Loucy (cell line): ENCODE measurements around the gene SLC36A1.
"Not testable (repeated sequence)": the region's sequence is repeated elsewhere in the genome, so short reads cannot be mapped to it uniquely, and the experiment has no call there.

Experiments used
- H2AFZ ChIP-seq: fragments of 200-600 bp; sonication (generic); 2 replicates; pipeline ENCODE4 v1.6.0; 2016; ENCODE audit warnings: antibody characterized with exemption, mild to moderate bottlenecking, low read length, moderate library complexity
- H3F3A ChIP-seq: fragments of 200-600 bp; 2 replicates; pipeline ENCODE4 v1.6.0; 2016; ENCODE audit warnings: antibody characterized with exemption, low read depth, mild to moderate bottlenecking
- H3K27me3 ChIP-seq: fragments of 200-600 bp; sonication (generic); 2 replicates; pipeline ENCODE4 v1.6.1; 2014; ENCODE audit warnings: low read length, mild to moderate bottlenecking; ENCODE audit not compliant: insufficient read depth, poor library complexity, severe bottlenecking
- H3K36me3 ChIP-seq: fragments of 200-600 bp; sonication (generic); 2 replicates; pipeline ENCODE4 v1.6.1; 2016; ENCODE audit warnings: low read length; ENCODE audit not compliant: insufficient read depth
- H3K4me1 ChIP-seq: fragments of 200-600 bp; sonication (generic); 2 replicates; pipeline ENCODE4 v1.5.1; 2014; ENCODE audit warnings: low read length, mild to moderate bottlenecking; ENCODE audit not compliant: insufficient read depth, poor library complexity, severe bottlenecking
- H3K4me2 ChIP-seq: fragments of 200-600 bp; sonication (generic); 2 replicates; pipeline ENCODE4 v1.6.0; 2014; ENCODE audit warnings: antibody characterized with exemption, low read length, low read depth, mild to moderate bottlenecking; ENCODE audit not compliant: poor library complexity, severe bottlenecking
- H3K4me3 ChIP-seq: fragments of 200-600 bp; sonication (generic); 2 replicates; pipeline ENCODE4 v1.5.1; 2014; ENCODE audit warnings: low read length, mild to moderate bottlenecking, mixed read lengths; ENCODE audit not compliant: poor library complexity, severe bottlenecking
- H3K79me2 ChIP-seq: fragments of 200-600 bp; sonication (generic); 2 replicates; pipeline ENCODE4 v1.6.1; 2014; ENCODE audit warnings: low read length; ENCODE audit not compliant: insufficient read depth
- H3K9ac ChIP-seq: fragments of 200-600 bp; sonication (generic); 2 replicates; pipeline ENCODE4 v1.6.0; 2014; ENCODE audit warnings: mild to moderate bottlenecking, low read depth, low read length, moderate library complexity; ENCODE audit not compliant: poor library complexity, severe bottlenecking
- H3K9me2 ChIP-seq: fragments of 200-600 bp; sonication (generic); replicated peaks from 2 replicates; pipeline ENCODE4 v1.6.1; 2016; ENCODE audit warnings: low read depth, low read length, mixed read lengths
- H3K9me3 ChIP-seq: fragments of 200-600 bp; sonication (generic); 2 replicates; pipeline ENCODE4 v1.6.1; 2014; ENCODE audit warnings: mild to moderate bottlenecking, antibody characterized with exemption, low read length, low read depth; ENCODE audit not compliant: insufficient read depth
- H4K20me1 ChIP-seq: fragments of 200-600 bp; sonication (generic); 2 replicates; pipeline ENCODE4 v1.6.0; 2014; ENCODE audit warnings: antibody characterized with exemption, low read length, mild to moderate bottlenecking; ENCODE audit not compliant: insufficient read depth, poor library complexity, severe bottlenecking
- CTCF ChIP-seq: fragments of 200-600 bp; sonication (generic); conservative IDR thresholded peaks from 2 replicates; pipeline ENCODE4 v1.5.1; 2014; ENCODE audit warnings: mild to moderate bottlenecking, antibody characterized with exemption, low read length
- EZH2phosphoT487 ChIP-seq: fragments of 200-600 bp; IDR thresholded peaks from 2 replicates; pipeline ENCODE4 v1.6.1; 2018; ENCODE audit warnings: antibody characterized with exemption, mild to moderate bottlenecking, moderate library complexity, borderline replicate concordance

Gene SLC36A1

GRCh38 chr5:151420127-151420526, 27.3 kb upstream of the SLC36A1 start:
- no peaks in the 10 kb centered on the region for H3K36me3 ChIP-seq
- no peak overlapping the region for H3K4me3 ChIP-seq
- H3K4me2 ChIP-seq, result no peak overlapping the region
- no peaks in the 10 kb centered on the region for H3K9me2 ChIP-seq
- no peaks in the 10 kb centered on the region for H3K27me3 ChIP-seq
- no peaks in the 10 kb centered on the region for H3K4me1 ChIP-seq
- no peaks in the 10 kb centered on the region for H3K79me2 ChIP-seq
- H3K9ac ChIP-seq, result no peak overlapping the region
- H2AFZ ChIP-seq, result no peak overlapping the region
- no peak for TF ChIP-seq CTCF
- TF ChIP-seq EZH2phosphoT487, result no peak
- H4K20me1 ChIP-seq, result no peaks in the 10 kb centered on the region
- H3F3A ChIP-seq, result no peaks in the 10 kb centered on the region
- H3K9me3 ChIP-seq, result peaks cover 5% of the 10 kb centered on the region; the same call in 1 of the 2 replicates

DNA sequence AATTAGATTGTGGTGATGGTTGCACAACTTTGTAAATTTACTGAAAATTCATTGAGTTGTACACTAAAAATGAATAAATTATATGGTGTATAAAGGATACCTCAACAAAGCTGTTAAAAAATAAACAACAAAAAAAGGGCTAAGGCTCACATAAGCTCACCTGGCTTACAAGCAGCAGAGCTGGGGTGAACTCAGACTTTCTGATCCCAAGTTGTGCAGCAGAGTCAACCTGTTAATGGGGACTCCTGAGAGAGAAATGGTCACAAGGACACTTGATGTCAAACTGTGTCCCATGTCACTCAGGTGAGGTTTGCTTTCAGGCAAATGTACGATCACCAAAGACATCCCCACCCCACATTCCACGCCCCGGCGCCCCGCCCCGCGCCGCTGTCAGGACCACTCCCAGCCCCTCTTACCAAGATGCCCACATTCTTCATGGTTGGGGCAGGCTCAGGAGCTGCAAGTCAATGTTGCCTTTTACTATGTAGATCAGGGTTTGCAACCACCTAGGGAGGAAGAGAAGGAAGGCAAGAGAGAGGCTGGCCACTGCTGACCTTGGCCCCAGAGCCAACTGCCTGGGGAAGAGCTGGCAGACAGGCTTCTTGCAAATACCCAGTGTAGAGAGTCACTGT, 22.4 kb upstream of the SLC36A1 start:
- Histone ChIP-seq H3K9me3 (no peaks in the 10 kb centered on the region; the same call in 1 of the 2 replicates), H3K27me3 (no peaks in the 10 kb centered on the region), H2AFZ (no peak overlapping the region), H3K9ac (no peak overlapping the region), H3F3A (no peaks in the 10 kb centered on the region), H3K4me2 (no peak overlapping the region), H3K4me3 (no peak overlapping the region), H3K79me2 (no peaks in the 10 kb centered on the region), H4K20me1 (no peaks in the 10 kb centered on the region), H3K9me2 (no peaks in the 10 kb centered on the region), H3K4me1 (no peaks in the 10 kb centered on the region), H3K36me3 (no peaks in the 10 kb centered on the region)
- TF ChIP-seq CTCF (no peak), EZH2phosphoT487 (no peak)

- H2AFZ ChIP-seq, H3K9me2 ChIP-seq, H3F3A ChIP-seq, H4K20me1 ChIP-seq, H3K79me2 ChIP-seq, H3K9ac ChIP-seq, H3K4me3 ChIP-seq, H3K4me1 ChIP-seq, H3K4me2 ChIP-seq, H3K9me3 ChIP-seq, H3K36me3 ChIP-seq, H3K27me3 ChIP-seq: not testable (repeated sequence)
Measured at GRCh38 chr5:151426347-151426746, 21.1 kb upstream of the SLC36A1 start.

- Histone ChIP-seq H3K4me3 (no peak overlapping the region), H3K36me3 (no peaks in the 10 kb centered on the region), H3K79me2 (no peaks in the 10 kb centered on the region), H3K9ac (no peak overlapping the region), H3K4me2 (no peak overlapping the region), H2AFZ (no peak overlapping the region), H3K9me3 (no peaks in the 10 kb centered on the region), H4K20me1 (no peaks in the 10 kb centered on the region), H3K9me2 (no peaks in the 10 kb centered on the region), H3K4me1 (no peaks in the 10 kb centered on the region), H3F3A (no peaks in the 10 kb centered on the region), H3K27me3 (no peaks in the 10 kb centered on the region)
- TF ChIP-seq EZH2phosphoT487 (no peak), CTCF (no peak)
Measured at GRCh38 chr5:151427258-151427657, 20.1 kb upstream of the SLC36A1 start.
